Measurements from ENCODE around the gene AIFM1.

Gene AIFM1

GRCh38 chrX:130165703-130166502 is at the start of gene AIFM1:
Gene AIFM1 (minus strand): TSS chrX:130165841. CDS start chrX:130165656, 185 bp downstream.
- DNase-seq: peak; percentile 84

- DNase-seq: no peak
Observed at GRCh38 chrX:130213376-130213775, 47.7 kb upstream of the AIFM1 start.

- DNase-seq: no peak
Observed at GRCh38 chrX:130212371-130212770, 46.7 kb upstream of the AIFM1 start.

GRCh38 chrX:130211415-130212186 is 46.0 kb upstream of the AIFM1 start:
- no peak for DNase-seq

GRCh38 chrX:130204647-130205046 is 39.0 kb upstream of the AIFM1 start:
- DNase-seq: no peak

- DNase-seq: no peak
Observed at GRCh38 chrX:130197464-130197863, 31.8 kb upstream of the AIFM1 start.

GRCh38 chrX:130196466-130196865 is 30.8 kb upstream of the AIFM1 start:
- no peak for DNase-seq

- no peak for DNase-seq
Observed at GRCh38 chrX:130190801-130191200, 25.2 kb upstream of the AIFM1 start.

- DNase-seq: no peak
Observed at GRCh38 chrX:130186651-130187050, 21.0 kb upstream of the AIFM1 start.

GRCh38 chrX:130184857-130185256 is 19.2 kb upstream of the AIFM1 start:
- no peak for DNase-seq

GRCh38 chrX:130184168-130184567 is 18.5 kb upstream of the AIFM1 start:
- no peak for DNase-seq

GRCh38 chrX:130179579-130180215 is 14.1 kb upstream of the AIFM1 start:
- no peak for DNase-seq

- DNase-seq: no peak
Observed at GRCh38 chrX:130179170-130179569, 13.5 kb upstream of the AIFM1 start.

GRCh38 chrX:130176942-130177341 is 11.3 kb upstream of the AIFM1 start:
- no peak for DNase-seq

GRCh38 chrX:130176354-130176776 is 10.7 kb upstream of the AIFM1 start:
- DNase-seq: no peak

- DNase-seq: no peak
Observed at GRCh38 chrX:130174937-130175336, 9.3 kb upstream of the AIFM1 start.

- DNase-seq: no peak
Observed at GRCh38 chrX:130174045-130174704, 8.5 kb upstream of the AIFM1 start.

- no peak for DNase-seq
Observed at GRCh38 chrX:130173190-130173895, 7.7 kb upstream of the AIFM1 start.

GRCh38 chrX:130172127-130172845 is 6.6 kb upstream of the AIFM1 start:
- no peak for DNase-seq

GRCh38 chrX:130171446-130172126 is 5.9 kb upstream of the AIFM1 start, which contains the start of gene RAB33A:
Gene RAB33A (plus strand): TSS chrX:130171962. CDS start chrX:130172063, 101 bp downstream.
- DNase-seq: peak; percentile 52
